GM12872 (cell line): ENCODE data around the gene DGKH.

ENCODE experiments used
- CTCF ChIP-seq: IDR thresholded peaks from 3 replicates; pipeline ENCODE4 v1.5.1; 2011; ENCODE audit warnings: low read depth, mild to moderate bottlenecking, low read length, moderate library complexity; ENCODE audit not compliant: insufficient read depth

The DGKH gene

GRCh38 chr13:42155251-42155650 lies 106.8 kb downstream of the DGKH start:
- no peak for TF ChIP-seq CTCF

DNA sequence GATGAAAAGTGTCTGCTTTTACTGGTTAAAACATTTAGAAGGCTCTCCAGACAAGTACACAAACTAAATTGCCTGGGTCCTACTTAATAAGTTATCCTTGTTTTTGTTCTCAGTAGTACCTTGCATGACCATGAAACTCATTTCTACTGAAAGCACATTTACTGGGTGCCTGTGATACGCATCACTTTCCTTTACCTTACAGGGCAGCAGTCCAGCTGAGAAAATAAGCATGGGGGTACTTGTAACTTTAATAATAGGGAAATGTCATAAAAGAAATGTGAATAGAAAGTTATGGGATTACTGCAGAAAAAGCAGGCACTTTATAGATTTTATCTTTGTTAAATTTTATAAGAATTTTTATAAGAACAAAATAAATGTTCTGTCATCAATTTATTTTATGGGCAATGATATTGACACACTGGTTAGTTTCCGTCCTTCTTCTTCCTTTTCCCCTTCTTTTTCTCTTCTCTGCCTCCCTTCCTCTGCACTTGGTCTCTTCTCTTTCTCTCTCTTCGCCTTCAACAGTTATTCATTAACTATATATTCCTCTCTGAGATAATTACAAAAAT lies 116.2 kb downstream of the DGKH start:
- TF ChIP-seq CTCF, result no peak

GRCh38 chr13:42168496-42168895 lies 120.0 kb downstream of the DGKH start:
- no peak for TF ChIP-seq CTCF

DNA sequence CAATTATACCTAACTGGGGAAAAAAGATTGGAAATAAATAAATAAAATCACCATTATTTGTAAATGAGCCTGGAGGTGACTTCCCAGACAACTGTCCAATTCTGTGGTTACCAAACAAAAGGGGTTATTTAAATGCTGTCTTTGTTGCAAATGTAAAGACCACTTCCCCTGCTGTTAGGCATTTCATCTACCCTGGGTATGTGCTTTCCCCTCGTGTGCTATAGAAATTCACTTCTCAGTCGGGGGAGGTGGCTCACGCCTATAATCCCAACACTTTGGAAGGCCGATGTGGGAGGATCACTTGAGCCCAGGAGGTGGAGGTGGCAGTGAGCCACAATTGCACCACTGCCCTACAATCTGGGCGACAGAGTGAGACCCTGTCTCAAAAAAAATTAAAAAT lies 121.6 kb downstream of the DGKH start:
- TF ChIP-seq CTCF, result no peak

DNA sequence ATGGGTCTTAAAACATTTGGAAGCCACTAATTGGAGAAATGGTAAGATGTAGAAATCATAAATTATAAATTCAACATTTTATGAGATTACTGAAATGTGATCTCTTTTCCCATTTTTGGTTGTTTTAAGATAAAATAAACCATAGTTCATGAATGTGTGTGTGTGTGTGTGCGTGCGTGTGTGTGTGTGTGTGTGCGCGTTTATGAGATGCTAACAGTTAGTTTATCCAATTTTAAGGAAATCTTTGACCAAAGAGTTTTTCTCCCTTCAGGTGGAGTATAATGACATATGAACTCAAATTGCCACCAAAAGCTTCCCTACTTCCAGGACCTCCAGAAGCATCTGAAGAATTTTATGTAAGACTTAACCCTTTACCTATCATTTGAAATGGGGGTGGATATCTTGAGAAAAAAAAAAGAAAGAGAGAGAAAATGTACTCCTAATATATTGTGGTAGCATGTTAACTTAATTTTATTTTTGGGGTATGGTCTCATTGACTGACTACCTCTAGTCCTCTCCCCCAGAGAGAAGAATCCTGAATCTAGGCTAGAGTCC lies 125.4 kb downstream of the DGKH start:
- TF ChIP-seq CTCF, result no peak

- no peak for TF ChIP-seq CTCF
Observed at GRCh38 chr13:42174344-42175162, 126.1 kb downstream of the DGKH start.

- no peak for TF ChIP-seq CTCF
Observed at GRCh38 chr13:42176294-42176693, 127.8 kb downstream of the DGKH start.
